IMR-90 (cell line): Measurements from ENCODE around the gene DPM1. TPM values are rescaled to one million over a fixed set of nuclear protein-coding genes. Genes with fewer than 3 reads are reported as not detected.

Experiments
- ATAC-seq: fragments of 200-7000 bp; cut with Tn5 transposase; 2 replicates; pipeline ENCODE4 v1.9.1; 2020; ENCODE audit warnings: low read depth, mild to moderate bottlenecking, moderate library complexity
- BruUV-seq: library from RNA; stranded (reverse); fragments of 400-500 nt; replicated peaks from 2 replicates; lab custom pipeline; 2021; lab: Mats Ljungman, UMichigan
- CTCF ChIA-PET: fragments of 300-600 bp; formaldehyde crosslinking; extraction: SDS; loops from one replicate; lab custom pipeline; 2021; ENCODE audit warnings: antibody characterized with exemption; lab: Yijun Ruan, JAX
- POLR2A ChIA-PET: fragments of 300-600 bp; sonication (Branson Sonifier 250); formaldehyde crosslinking; loops from one replicate; lab custom pipeline; 2022; ENCODE audit warnings: antibody characterized with exemption; ENCODE audit not compliant: unreplicated experiment; lab: Charles Lee
- DNase-seq: peaks from one replicate; pipeline ENCODE4 v3.0.0; 2013
- H2AFZ ChIP-seq: replicated peaks from 2 replicates; pipeline ENCODE3; 2013; ENCODE audit warnings: low read length, mild to moderate bottlenecking; ENCODE audit not compliant: poor library complexity
- H2AK5ac ChIP-seq: 2 replicates; pipeline ENCODE4 v1.6.1; 2013; ENCODE audit warnings: low read depth, low read length, inconsistent platforms
- H2AK9ac ChIP-seq: replicated peaks from 2 replicates; pipeline ENCODE3; 2013; ENCODE audit warnings: mild to moderate bottlenecking, low read depth, low read length, moderate library complexity; ENCODE audit not compliant: poor library complexity
- H2BK120ac ChIP-seq: 2 replicates; pipeline ENCODE4 v1.6.1; 2013; ENCODE audit warnings: low read depth, low read length, inconsistent platforms
- H2BK15ac ChIP-seq: 3 replicates; pipeline ENCODE4 v1.6.1; 2013; ENCODE audit warnings: low read depth, low read length, inconsistent platforms
- H2BK20ac ChIP-seq: 2 replicates; pipeline ENCODE4 v1.6.1; 2013; ENCODE audit warnings: low read depth, mild to moderate bottlenecking, inconsistent platforms, low read length, moderate library complexity
- H2BK5ac ChIP-seq: 2 replicates; pipeline ENCODE4 v1.6.1; 2013; ENCODE audit warnings: mild to moderate bottlenecking, low read depth, low read length, inconsistent platforms; ENCODE audit not compliant: poor library complexity, severe bottlenecking
- H3K14ac ChIP-seq: replicated peaks from 2 replicates; pipeline ENCODE4 v1.6.1; 2013; ENCODE audit warnings: low read depth, low read length, inconsistent platforms
- H3K18ac ChIP-seq: 2 replicates; pipeline ENCODE4 v1.6.1; 2013; ENCODE audit warnings: low read depth, low read length, control low read depth
- H3K23ac ChIP-seq: 2 replicates; pipeline ENCODE4 v1.6.1; 2013; ENCODE audit warnings: low read depth, low read length, inconsistent platforms
- H3K27ac ChIP-seq: 2 replicates; pipeline ENCODE4 v1.5.1; 2013; ENCODE audit warnings: mild to moderate bottlenecking, control low read depth, low read length; ENCODE audit not compliant: insufficient read depth
- H3K27me3 ChIP-seq: 2 replicates; pipeline ENCODE4 v1.6.1; 2013; ENCODE audit warnings: low read length; ENCODE audit not compliant: control insufficient read depth, insufficient read depth
- H3K36me3 ChIP-seq: 2 replicates; pipeline ENCODE4 v1.6.1; 2013; ENCODE audit warnings: low read length, mixed read lengths; ENCODE audit not compliant: control insufficient read depth, insufficient read depth
- H3K4ac ChIP-seq: 2 replicates; pipeline ENCODE4 v1.6.1; 2013; ENCODE audit warnings: low read depth, low read length, inconsistent platforms
- H3K4me1 ChIP-seq: 2 replicates; pipeline ENCODE4 v1.6.1; 2013; ENCODE audit warnings: low read length, mixed read lengths; ENCODE audit not compliant: control insufficient read depth, insufficient read depth
- H3K4me2 ChIP-seq: 2 replicates; pipeline ENCODE4 v1.6.1; 2013; ENCODE audit warnings: low read depth, mild to moderate bottlenecking, control low read depth, low read length, moderate library complexity
- H3K4me3 ChIP-seq: 2 replicates; pipeline ENCODE4 v1.5.1; 2013; ENCODE audit warnings: low read depth, mild to moderate bottlenecking, control low read depth, low read length, moderate library complexity; ENCODE audit not compliant: insufficient read depth
- H3K56ac ChIP-seq: 2 replicates; pipeline ENCODE4 v1.6.1; 2013; ENCODE audit warnings: low read length, inconsistent platforms; ENCODE audit not compliant: insufficient read depth; ENCODE audit errors: extremely low read depth
- H3K79me1 ChIP-seq, 2 experiments: 2 replicates each; pipeline ENCODE4 v1.6.1; 2013; ENCODE audit warnings: low read length in 2 of 2, inconsistent platforms in 1 of 2, low read depth in 1 of 2
- H3K9ac ChIP-seq: 2 replicates; pipeline ENCODE4 v1.6.1; 2013; ENCODE audit warnings: low read depth, low read length, control low read depth
- H3K9me1 ChIP-seq: 2 replicates; pipeline ENCODE4 v1.6.1; 2013; ENCODE audit warnings: low read length, inconsistent platforms; ENCODE audit not compliant: insufficient read depth
- H3K9me3 ChIP-seq: 2 replicates; pipeline ENCODE4 v1.6.1; 2013; ENCODE audit warnings: low read length; ENCODE audit not compliant: control insufficient read depth, insufficient read depth
- H4K20me1 ChIP-seq: 2 replicates; pipeline ENCODE4 v1.6.1; 2013; ENCODE audit warnings: low read length, inconsistent platforms; ENCODE audit not compliant: insufficient read depth
- H4K5ac ChIP-seq: 2 replicates; pipeline ENCODE4 v1.6.1; 2013; ENCODE audit warnings: mild to moderate bottlenecking, low read depth, low read length, control low read depth
- H4K8ac ChIP-seq, 2 experiments: 2 replicates each; pipeline ENCODE4 v1.6.1; 2013; ENCODE audit warnings: low read depth in 2 of 2, low read length in 2 of 2, control low read depth in 1 of 2, inconsistent platforms in 1 of 2
- H4K91ac ChIP-seq: 2 replicates; pipeline ENCODE4 v1.6.1; 2013; ENCODE audit warnings: low read depth, low read length, inconsistent platforms; ENCODE audit not compliant: insufficient read depth
- BHLHE40 ChIP-seq: fragments of 150-350 bp; IDR thresholded peaks from 2 replicates; pipeline ENCODE4 v1.6.1; 2016; ENCODE audit warnings: mild to moderate bottlenecking, low read depth, low read length
- CEBPB ChIP-seq: IDR thresholded peaks from 2 replicates; pipeline ENCODE4 v1.6.1; 2012; ENCODE audit warnings: low read depth, low read length, improper control_type of control experiment
- CHD1 ChIP-seq: IDR thresholded peaks from 2 replicates; pipeline ENCODE4 v1.6.1; 2012; ENCODE audit warnings: low read depth, low read length, improper control_type of control experiment
- FOS ChIP-seq: fragments of 150-350 bp; IDR thresholded peaks from 2 replicates; pipeline ENCODE4 v1.6.1; 2016; ENCODE audit warnings: low read depth, low read length
- MAFK ChIP-seq: IDR thresholded peaks from 2 replicates; pipeline ENCODE4 v1.6.1; 2012; ENCODE audit warnings: low read depth, low read length, improper control_type of control experiment
- MAZ ChIP-seq: IDR thresholded peaks from 2 replicates; pipeline ENCODE4 v1.6.1; 2012; ENCODE audit warnings: low read depth, mild to moderate bottlenecking, low read length, improper control_type of control experiment, moderate library complexity, borderline replicate concordance
- MXI1 ChIP-seq: IDR thresholded peaks from 2 replicates; pipeline ENCODE4 v1.6.1; 2012; ENCODE audit warnings: low read depth, mild to moderate bottlenecking, low read length, moderate library complexity, borderline replicate concordance
- NFE2L2 ChIP-seq: fragments of 150-350 bp; IDR thresholded peaks from 2 replicates; pipeline ENCODE4 v1.6.1; 2016; ENCODE audit warnings: low read depth, mild to moderate bottlenecking, low read length
- POLR2A ChIP-seq: IDR thresholded peaks from 2 replicates; pipeline ENCODE4 v1.6.1; 2012; ENCODE audit warnings: mild to moderate bottlenecking, low read depth, low read length
- RAD21 ChIP-seq: IDR thresholded peaks from 2 replicates; pipeline ENCODE4 v1.6.1; 2012; ENCODE audit warnings: low read length, improper control_type of control experiment
- RCOR1 ChIP-seq: IDR thresholded peaks from 2 replicates; pipeline ENCODE4 v1.6.1; 2012; ENCODE audit warnings: mild to moderate bottlenecking, low read length, improper control_type of control experiment; ENCODE audit not compliant: insufficient replicate concordance
- RFX5 ChIP-seq: IDR thresholded peaks from 2 replicates; pipeline ENCODE4 v1.8.0; 2012; ENCODE audit warnings: low read depth, mild to moderate bottlenecking, low read length, moderate library complexity
- SMC3 ChIP-seq: fragments of 150-350 bp; IDR thresholded peaks from 2 replicates; pipeline ENCODE4 v1.6.1; 2016; ENCODE audit warnings: low read depth, mild to moderate bottlenecking, antibody characterized with exemption, low read length, moderate library complexity
- WGBS, 2 experiments: methylation state at CpG; one replicate each; pipeline versions ENCODE4 v1.1.5 to v1.1.7; 2013; ENCODE audit warnings: missing lambda C conversion rate in 2 of 2; ENCODE audit not compliant: insufficient read length in 1 of 2; ENCODE audit errors: extremely low coverage in 2 of 2; 5-methylcytosine and 5-hydroxymethylcytosine counted together
- dilution Hi-C: fragments of 300-500 bp; cut with HindIII; formaldehyde crosslinking; loops from one replicate; pipeline ENCODE4 v1.14.3; 2018; ENCODE audit warnings: low sequenced_read_pairs; ENCODE audit not compliant: unreplicated experiment
- in situ Hi-C: fragments of 300-500 bp; cut with MboI; formaldehyde crosslinking; loops from 3 replicates; pipeline ENCODE4 v1.14.3; 2019; ENCODE audit warnings: low sequenced_read_pairs, inconsistent platforms, mixed read lengths
- intact Hi-C: fragments of 100-400 bp; cut with micrococcal nuclease; formaldehyde crosslinking; loops from 2 replicates; pipeline ENCODE4 v1.10.0; 2022
- polyA plus RNA-seq, 3 experiments: library from polyadenylated mRNA; depleted of rRNA; stranded (reverse); fragments of >200 nt; gene quantifications; 2 replicates each; pipeline ENCODE4 v1.2.3, GENCODE V29; 2012; ENCODE audit warnings: low replicate concordance in 1 of 3
- total RNA-seq: library from RNA; depleted of rRNA; stranded (reverse); fragments of >200 nt; gene quantifications from 2 replicates; pipeline ENCODE4 v1.2.3, GENCODE V29; 2012
- TF ChIP-seq, protein P1 (sequence below): fragments of 150-350 bp; IDR thresholded peaks from 2 replicates; pipeline ENCODE4 v1.6.1; 2016; ENCODE audit warnings: low read depth, mild to moderate bottlenecking, low read length, moderate library complexity, borderline replicate concordance
- TF ChIP-seq, protein P2 (sequence below): fragments of 150-350 bp; IDR thresholded peaks from 2 replicates; pipeline ENCODE4 v1.6.1; 2017; ENCODE audit warnings: mild to moderate bottlenecking, antibody characterized with exemption, low read length, low read depth

Gene DPM1
- total and polyA plus RNA-seq, 2 of the 4 experiments (the other 2 are of a cell fraction), result 59.1 to 89.1 TPM

DNA sequence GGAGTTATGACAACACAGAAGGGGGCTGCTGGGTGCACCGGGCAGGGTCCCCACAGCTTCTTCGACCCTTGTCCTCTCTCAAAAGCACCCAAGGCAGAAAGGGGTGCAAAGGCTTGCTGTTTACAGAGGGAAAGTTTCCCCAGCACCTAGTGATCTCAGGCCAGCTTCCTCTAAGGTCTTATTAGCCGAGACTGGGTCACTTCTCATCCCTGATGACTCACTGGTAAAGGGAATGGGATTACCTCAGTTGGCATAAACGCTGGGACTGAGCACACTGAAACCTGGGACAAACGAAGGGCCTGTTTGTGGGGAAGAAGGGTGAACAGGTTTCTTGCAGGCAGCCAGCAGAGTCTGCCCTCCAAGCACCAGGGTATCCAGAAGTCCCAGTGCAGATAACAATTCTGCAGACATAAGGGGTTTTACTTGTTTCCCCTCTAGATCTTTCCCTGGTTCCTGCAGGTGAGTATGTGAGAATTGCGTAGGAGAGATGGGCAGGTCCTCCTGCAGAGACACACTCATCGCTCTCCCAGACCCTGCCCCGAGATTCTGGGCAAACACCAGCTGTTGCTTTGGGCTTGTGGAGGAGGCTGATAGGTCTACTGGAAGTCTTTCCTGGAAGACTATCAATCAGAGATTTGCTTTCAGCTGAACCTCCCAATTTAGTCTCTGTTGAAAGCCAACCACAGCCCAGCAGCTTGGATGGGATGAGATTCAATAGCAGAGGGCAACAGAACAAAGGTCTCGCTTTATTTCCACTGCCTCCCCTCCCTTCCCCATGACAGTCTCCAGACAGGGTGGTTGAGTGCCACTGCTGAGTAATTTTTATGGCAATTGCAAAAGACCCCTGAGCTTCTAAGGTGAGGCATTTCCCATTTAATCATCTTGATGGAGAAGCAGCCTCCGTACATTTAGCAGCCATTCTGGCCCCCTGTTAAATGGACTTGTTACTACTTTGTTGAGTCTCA is 38.9 kb upstream of the DPM1 start:
- peaks cover 14% of the 10 kb centered on the region; the same call in 1 of the 2 replicates for H3K9me1 ChIP-seq
- dilution Hi-C loops (no loop called here), intact Hi-C loops (no loop called here), in situ Hi-C loops (loop anchor here (25.0 kb wide), 2 partner anchors 765 to 1090 kb away; partner anchors contain the start of gene ATP9A)
- no peak overlapping the region for H4K91ac ChIP-seq
- ChIA-PET POLR2A (no interaction called here), CTCF (interaction anchor here (0.9 kb wide), 1 partner anchor 10 kb away, joined by 3 read pairs; no protein-coding TSS in a partner anchor)
- H3K27ac ChIP-seq, result no peak overlapping the region
- H3K36me3 ChIP-seq, result no peaks in the 10 kb centered on the region
- BruUV-seq, result no TSS peak
- no peak overlapping the region for H3K9ac ChIP-seq
- H3K4me3 ChIP-seq, result no peak overlapping the region
- no CpG with 5 or more reads among the region's 10 CpGs for WGBS, 2 experiments
- H3K23ac ChIP-seq, result no peak overlapping the region
- H3K79me1 ChIP-seq, result no peaks in the 10 kb centered on the region
- no peak overlapping the region for H3K56ac ChIP-seq
- H4K20me1 ChIP-seq, result no peaks in the 10 kb centered on the region
- peaks cover 3% of the 10 kb centered on the region; the same call in 1 of the 2 replicates for H3K4me1 ChIP-seq
- H3K9me3 ChIP-seq, result no peaks in the 10 kb centered on the region
- no peak overlapping the region for H2BK120ac ChIP-seq
- H2AK5ac ChIP-seq, result peak overlapping the region; percentile 30; the same call in 1 of the 2 replicates
- H3K27me3 ChIP-seq, result no peaks in the 10 kb centered on the region
- peak; percentile 75 for ATAC-seq
- no peak overlapping the region for H2BK5ac ChIP-seq
- no peak overlapping the region for H3K4me2 ChIP-seq
- H2BK15ac ChIP-seq, result no peak overlapping the region
- H4K8ac ChIP-seq, result no peak overlapping the region; a peak in 1 of 4 replicates
- H3K4ac ChIP-seq, result no peak overlapping the region
- no peak overlapping the region for H4K5ac ChIP-seq
- no peak overlapping the region for H3K18ac ChIP-seq
- H2BK20ac ChIP-seq, result no peak overlapping the region
- H3K14ac ChIP-seq, result no peak overlapping the region; the same call in 1 of the 2 replicates
- H2AFZ ChIP-seq, result peak overlapping the region; percentile 64
- H2AK9ac ChIP-seq, result no peak overlapping the region
- DNase-seq, result peak; percentile 75
- no peak for TF ChIP-seq POLR2A
- TF ChIP-seq, protein P1, sequence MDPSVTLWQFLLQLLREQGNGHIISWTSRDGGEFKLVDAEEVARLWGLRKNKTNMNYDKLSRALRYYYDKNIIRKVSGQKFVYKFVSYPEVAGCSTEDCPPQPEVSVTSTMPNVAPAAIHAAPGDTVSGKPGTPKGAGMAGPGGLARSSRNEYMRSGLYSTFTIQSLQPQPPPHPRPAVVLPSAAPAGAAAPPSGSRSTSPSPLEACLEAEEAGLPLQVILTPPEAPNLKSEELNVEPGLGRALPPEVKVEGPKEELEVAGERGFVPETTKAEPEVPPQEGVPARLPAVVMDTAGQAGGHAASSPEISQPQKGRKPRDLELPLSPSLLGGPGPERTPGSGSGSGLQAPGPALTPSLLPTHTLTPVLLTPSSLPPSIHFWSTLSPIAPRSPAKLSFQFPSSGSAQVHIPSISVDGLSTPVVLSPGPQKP, result no peak
- TF ChIP-seq CEBPB, result no peak
- TF ChIP-seq SMC3, result no peak
- 0 out of 2 replicates have a peak, but pooled peaks have one; percentile 6 for TF ChIP-seq MAFK
- TF ChIP-seq MAZ, result no peak
- TF ChIP-seq MXI1, result no peak
- TF ChIP-seq, protein P2, sequence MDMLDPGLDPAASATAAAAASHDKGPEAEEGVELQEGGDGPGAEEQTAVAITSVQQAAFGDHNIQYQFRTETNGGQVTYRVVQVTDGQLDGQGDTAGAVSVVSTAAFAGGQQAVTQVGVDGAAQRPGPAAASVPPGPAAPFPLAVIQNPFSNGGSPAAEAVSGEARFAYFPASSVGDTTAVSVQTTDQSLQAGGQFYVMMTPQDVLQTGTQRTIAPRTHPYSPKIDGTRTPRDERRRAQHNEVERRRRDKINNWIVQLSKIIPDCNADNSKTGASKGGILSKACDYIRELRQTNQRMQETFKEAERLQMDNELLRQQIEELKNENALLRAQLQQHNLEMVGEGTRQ, result no peak
- TF ChIP-seq RAD21, result no peak
- TF ChIP-seq RFX5, result peak; percentile 83
- TF ChIP-seq BHLHE40, result no peak
- TF ChIP-seq NFE2L2, result no peak
- TF ChIP-seq FOS, result peak; percentile 56; the same call in 1 of the 2 replicates
- no peak for TF ChIP-seq CHD1
- TF ChIP-seq RCOR1, result no peak
